Caco-2 (cell line): Measurements from ENCODE around the gene IL22. TPM values are rescaled to one million over a fixed set of nuclear protein-coding genes. Genes with fewer than 3 reads are reported as not detected.

Experiments used
- BruUV-seq: library from RNA; stranded (reverse); fragments of 400-500 nt; replicated peaks from 2 replicates; lab custom pipeline; 2021; lab: Mats Ljungman, UMichigan
- CTCF ChIA-PET: fragments of 300-600 bp; sonication (Branson Sonifier 250); formaldehyde crosslinking; loops from one replicate; lab custom pipeline; 2022; ENCODE audit warnings: antibody characterized with exemption; lab: Charles Lee
- POLR2A ChIA-PET: fragments of 300-600 bp; sonication (Branson Sonifier 250); formaldehyde crosslinking; loops from one replicate; lab custom pipeline; 2022; ENCODE audit warnings: antibody characterized with exemption; lab: Charles Lee
- DNase-seq, 2 experiments: peaks; one replicate each; pipeline versions ENCODE4 v3.0.0 to v3.0.0-alpha.2; 2020 to 2022
- H3K27me3 ChIP-seq: replicated peaks from 2 replicates; pipeline ENCODE4 v1.6.0; 2011; ENCODE audit warnings: low read length; ENCODE audit not compliant: control insufficient read depth, insufficient read depth
- H3K36me3 ChIP-seq: 2 replicates; pipeline ENCODE4 v1.5.1; 2011; ENCODE audit warnings: low read length; ENCODE audit not compliant: control insufficient read depth, insufficient read depth
- H3K4me1 ChIP-seq: fragments of 250-450 bp; sonication (Bioruptor Pico); 2 replicates; pipeline ENCODE4 v1.5.1; 2020; ENCODE audit warnings: mild to moderate bottlenecking
- H3K4me3 ChIP-seq: 2 replicates; pipeline ENCODE4 v1.5.1; 2011; ENCODE audit warnings: low read depth, mild to moderate bottlenecking, control low read depth, low read length
- H3K9me3 ChIP-seq: fragments of 250-450 bp; sonication (Bioruptor Pico); 2 replicates; pipeline ENCODE4 v1.5.1; 2020; ENCODE audit warnings: mild to moderate bottlenecking, moderate library complexity
- H3K27ac Mint-ChIP-seq: one replicate; pipeline ENCODE4 v1.8.0; 2022; ENCODE audit warnings: mixed read lengths; ENCODE audit not compliant: unreplicated experiment
- H3K27me3 Mint-ChIP-seq: one replicate; pipeline ENCODE4 v1.8.0; 2022; ENCODE audit warnings: mixed read lengths; ENCODE audit not compliant: insufficient read depth, unreplicated experiment
- H3K36me3 Mint-ChIP-seq: one replicate; pipeline ENCODE4 v1.8.0; 2022; ENCODE audit warnings: mild to moderate bottlenecking, mixed read lengths; ENCODE audit not compliant: insufficient read depth, unreplicated experiment
- H3K4me1 Mint-ChIP-seq: one replicate; pipeline ENCODE4 v1.8.0; 2022; ENCODE audit warnings: low read depth, mixed read lengths; ENCODE audit not compliant: unreplicated experiment
- H3K4me3 Mint-ChIP-seq: one replicate; pipeline ENCODE4 v1.8.0; 2022; ENCODE audit warnings: mild to moderate bottlenecking, moderate library complexity, mixed read lengths; ENCODE audit not compliant: unreplicated experiment
- H3K9me3 Mint-ChIP-seq: one replicate; pipeline ENCODE4 v1.8.0; 2022; ENCODE audit warnings: mixed read lengths; ENCODE audit not compliant: unreplicated experiment
- CTCF ChIP-seq, 2 experiments: fragments of 200-600 bp in 1 of 2; IDR thresholded peaks; 1 replicate in 1 of 2; 2 replicates in 1 of 2; pipeline versions ENCODE4 v1.5.1 to v1.8.0; 2011 to 2022; ENCODE audit warnings: antibody characterized with exemption in 1 of 2, control low read depth in 1 of 2, inconsistent platforms in 1 of 2, low read depth in 1 of 2, low read length in 1 of 2, mild to moderate bottlenecking in 1 of 2, moderate library complexity in 1 of 2; ENCODE audit not compliant: insufficient read depth in 1 of 2, severe bottlenecking in 1 of 2, unreplicated experiment in 1 of 2
- intact Hi-C: fragments of 100-400 bp; cut with micrococcal nuclease; formaldehyde crosslinking; loops from one replicate; pipeline ENCODE4 v1.10.0; 2022; ENCODE audit not compliant: unreplicated experiment
- total RNA-seq: library from RNA; stranded (reverse); gene quantifications from 2 replicates; pipeline ENCODE4 v1.2.3, GENCODE V29; 2022

IL22 gene
- total RNA-seq, 1 experiment from 2014 or later: not detected

GRCh38 chr12:68206446-68206845 is 47.0 kb downstream of the IL22 start:
- H3K36me3 Mint-ChIP-seq: no peaks in the 10 kb centered on the region
- H3K4me3 Mint-ChIP-seq: no peak overlapping the region
- intact Hi-C loops: no loop called here
- DNase-seq: no peak
- ChIA-PET POLR2A (no interaction called here), CTCF (no interaction called here)
- TF ChIP-seq CTCF (IDR thresholded peaks at IDR 0.05; ENCODE audit: insufficient read depth in 1 of 2, low read depth in 1 of 2, low read length in 1 of 2, severe bottlenecking in 1 of 2, unreplicated experiment in 1 of 2): no peak
- H3K36me3 ChIP-seq: no peaks in the 10 kb centered on the region
- H3K4me3 ChIP-seq: no peak overlapping the region
- BruUV-seq: no TSS peak
- no peaks in the 10 kb centered on the region for H3K4me1 ChIP-seq
- H3K9me3 Mint-ChIP-seq: no peaks in the 10 kb centered on the region
- H3K27ac Mint-ChIP-seq: no peak overlapping the region
- no peaks in the 10 kb centered on the region for H3K27me3 ChIP-seq
- no peaks in the 10 kb centered on the region for H3K9me3 ChIP-seq
- peaks cover 9% of the 10 kb centered on the region for H3K27me3 Mint-ChIP-seq
- peaks cover 13% of the 10 kb centered on the region for H3K4me1 Mint-ChIP-seq

GRCh38 chr12:68203460-68203875 is 49.9 kb downstream of the IL22 start:
- Histone ChIP-seq H3K27me3 (no peaks in the 10 kb centered on the region), H3K36me3 (no peaks in the 10 kb centered on the region), H3K9me3 (no peaks in the 10 kb centered on the region), H3K4me1 (no peaks in the 10 kb centered on the region), H3K4me3 (no peak overlapping the region)
- no peaks in the 10 kb centered on the region for H3K9me3 Mint-ChIP-seq
- H3K4me3 Mint-ChIP-seq: no peak overlapping the region
- DNase-seq: no peak
- no peak for TF ChIP-seq CTCF (IDR thresholded peaks at IDR 0.05; ENCODE audit: insufficient read depth in 1 of 2, low read depth in 1 of 2, low read length in 1 of 2, severe bottlenecking in 1 of 2, unreplicated experiment in 1 of 2)
- ChIA-PET POLR2A (no interaction called here), CTCF (no interaction called here)
- no TSS peak for BruUV-seq
- no peaks in the 10 kb centered on the region for H3K36me3 Mint-ChIP-seq
- H3K4me1 Mint-ChIP-seq: peaks cover 7% of the 10 kb centered on the region
- H3K27ac Mint-ChIP-seq: no peak overlapping the region
- peaks cover 6% of the 10 kb centered on the region for H3K27me3 Mint-ChIP-seq
- intact Hi-C loops: no loop called here

GRCh38 chr12:68200854-68201253 is 52.5 kb downstream of the IL22 start:
- CTCF ChIA-PET: no interaction called here
- peaks cover 5% of the 10 kb centered on the region for H3K27me3 Mint-ChIP-seq
- no peak for TF ChIP-seq CTCF (IDR thresholded peaks at IDR 0.05; ENCODE audit: insufficient read depth in 1 of 2, low read depth in 1 of 2, low read length in 1 of 2, severe bottlenecking in 1 of 2, unreplicated experiment in 1 of 2)
- peaks cover 7% of the 10 kb centered on the region for H3K4me1 Mint-ChIP-seq
- H3K4me1 ChIP-seq: no peaks in the 10 kb centered on the region
- no peaks in the 10 kb centered on the region for H3K9me3 Mint-ChIP-seq
- DNase-seq: no peak
- H3K36me3 ChIP-seq: no peaks in the 10 kb centered on the region
- no TSS peak for BruUV-seq
- POLR2A ChIA-PET: no interaction called here
- no peak overlapping the region for H3K4me3 ChIP-seq
- H3K4me3 Mint-ChIP-seq: no peak overlapping the region
- no peaks in the 10 kb centered on the region for H3K36me3 Mint-ChIP-seq
- H3K27me3 ChIP-seq: no peaks in the 10 kb centered on the region
- no peak overlapping the region for H3K27ac Mint-ChIP-seq
- H3K9me3 ChIP-seq: no peaks in the 10 kb centered on the region
- intact Hi-C loops: no loop called here
